ENCODE measurements around the gene ELMO3.

Gene ELMO3

DNA sequence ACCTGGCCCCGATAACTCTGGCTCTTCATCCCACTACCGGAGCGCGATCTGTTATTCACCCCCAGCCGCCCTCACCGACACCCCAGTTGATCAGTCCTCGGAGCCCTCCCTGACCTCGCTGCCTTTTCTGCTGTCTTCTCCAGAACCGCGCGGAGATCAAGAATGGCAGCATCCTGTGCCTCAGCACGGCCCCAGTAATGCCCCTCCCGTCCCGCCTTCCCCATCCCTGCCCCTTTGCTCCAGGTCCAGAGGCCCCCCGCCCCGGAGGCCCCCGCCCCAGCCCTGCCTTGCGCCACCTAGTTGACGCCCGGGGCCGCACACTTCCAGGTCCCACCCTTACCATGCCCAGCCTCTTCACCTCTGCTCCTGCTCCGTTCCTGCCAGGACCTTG lies 872 bp downstream of the ELMO3 start:
- DNase-seq: no peak

GRCh38 chr16:67200491-67200890 lies 1.6 kb downstream of the ELMO3 start:
- DNase-seq: no peak

DNA sequence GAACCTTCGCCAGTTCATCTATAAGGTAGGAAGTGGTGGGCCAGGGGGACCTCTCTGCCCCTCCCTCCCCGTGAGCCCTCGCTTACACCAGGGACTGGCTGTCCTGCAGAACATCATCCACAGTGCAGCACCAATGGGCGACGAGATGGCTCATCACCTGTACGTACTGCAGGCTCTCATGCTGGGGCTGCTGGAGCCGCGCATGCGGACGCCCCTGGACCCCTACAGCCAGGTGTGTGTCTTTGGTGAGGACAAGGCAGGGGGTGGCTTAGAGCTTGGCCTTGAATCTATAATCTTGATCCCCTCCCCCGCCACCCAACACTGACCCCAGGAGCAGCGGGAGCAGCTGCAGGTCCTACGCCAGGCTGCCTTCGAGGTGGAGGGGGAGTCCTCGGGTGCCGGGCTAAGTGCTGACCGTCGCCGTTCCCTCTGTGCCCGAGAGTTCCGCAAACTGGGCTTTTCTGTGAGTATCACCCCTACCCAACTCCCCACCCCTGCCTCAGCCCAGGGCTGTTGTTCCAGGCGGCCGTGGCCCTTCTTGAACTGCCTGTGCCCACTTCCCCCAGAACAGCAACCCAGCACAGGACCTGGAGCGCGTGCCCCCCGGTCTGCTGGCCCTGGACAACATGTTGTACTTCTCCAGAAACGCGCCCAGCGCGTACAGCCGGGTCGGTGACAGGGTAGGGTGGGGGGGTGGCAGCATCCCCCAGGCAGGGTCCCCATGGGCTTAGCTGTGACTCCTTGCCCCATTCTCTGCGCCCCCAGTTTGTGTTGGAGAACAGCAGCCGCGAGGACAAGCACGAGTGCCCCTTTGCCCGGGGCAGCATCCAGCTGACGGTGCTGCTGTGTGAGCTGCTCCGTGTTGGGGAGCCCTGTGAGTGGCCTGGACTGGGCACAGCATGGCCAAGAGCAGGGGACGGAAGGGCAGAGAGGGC lies 2.7 kb downstream of the ELMO3 start:
- DNase-seq: no peak

DNA sequence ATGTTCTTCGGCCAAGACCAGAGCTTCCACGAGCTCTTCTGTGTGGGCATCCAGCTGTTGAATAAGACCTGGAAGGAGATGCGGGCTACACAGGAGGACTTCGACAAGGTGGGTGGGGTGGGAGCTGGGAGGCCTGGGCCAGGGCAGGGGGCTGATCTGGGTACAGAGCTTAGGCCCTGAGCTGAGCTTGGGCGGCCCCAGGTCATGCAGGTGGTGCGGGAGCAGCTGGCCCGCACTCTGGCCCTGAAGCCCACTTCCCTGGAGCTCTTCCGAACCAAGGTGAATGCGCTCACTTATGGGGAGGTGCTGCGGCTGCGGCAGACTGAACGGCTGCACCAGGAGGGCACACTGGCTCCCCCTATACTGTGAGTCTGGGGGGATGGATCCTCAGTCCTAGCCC lies 3.5 kb downstream of the ELMO3 start:
- no peak for DNase-seq

DNA sequence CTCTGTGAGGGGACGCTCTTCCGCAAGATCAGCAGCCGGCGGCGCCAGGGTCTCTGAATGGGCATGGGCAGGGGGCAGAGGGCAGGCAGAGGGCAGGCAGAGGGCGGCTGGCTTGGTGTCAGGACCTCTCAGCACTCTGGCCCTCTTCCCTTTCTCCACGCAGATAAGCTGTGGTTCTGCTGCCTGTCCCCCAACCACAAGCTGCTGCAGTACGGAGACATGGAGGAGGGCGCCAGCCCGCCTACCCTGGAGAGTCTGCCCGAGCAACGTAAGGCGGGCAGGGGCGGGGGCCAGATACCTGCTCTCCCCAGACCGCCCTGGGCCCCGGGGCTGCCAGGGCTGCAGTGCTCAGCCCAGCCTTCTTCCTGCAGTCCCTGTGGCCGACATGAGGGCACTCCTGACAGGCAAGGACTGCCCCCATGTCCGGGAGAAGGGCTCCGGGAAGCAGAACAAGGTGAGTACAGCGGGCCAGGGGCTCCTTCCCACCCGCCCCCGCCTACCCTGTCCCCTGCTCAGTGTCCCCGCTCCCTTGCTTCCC lies 4.1 kb downstream of the ELMO3 start:
- DNase-seq: no peak

GRCh38 chr16:67204076-67204475 lies 5.1 kb downstream of the ELMO3 start:
- no peak for DNase-seq

GRCh38 chr16:67206129-67206837 lies 7.4 kb downstream of the ELMO3 start:
- DNase-seq: no peak

- no peak for DNase-seq
Observed at GRCh38 chr16:67206838-67207248, 7.9 kb downstream of the ELMO3 start.

GRCh38 chr16:67207249-67208091 lies 8.5 kb downstream of the ELMO3 start:
- DNase-seq: no peak

DNA sequence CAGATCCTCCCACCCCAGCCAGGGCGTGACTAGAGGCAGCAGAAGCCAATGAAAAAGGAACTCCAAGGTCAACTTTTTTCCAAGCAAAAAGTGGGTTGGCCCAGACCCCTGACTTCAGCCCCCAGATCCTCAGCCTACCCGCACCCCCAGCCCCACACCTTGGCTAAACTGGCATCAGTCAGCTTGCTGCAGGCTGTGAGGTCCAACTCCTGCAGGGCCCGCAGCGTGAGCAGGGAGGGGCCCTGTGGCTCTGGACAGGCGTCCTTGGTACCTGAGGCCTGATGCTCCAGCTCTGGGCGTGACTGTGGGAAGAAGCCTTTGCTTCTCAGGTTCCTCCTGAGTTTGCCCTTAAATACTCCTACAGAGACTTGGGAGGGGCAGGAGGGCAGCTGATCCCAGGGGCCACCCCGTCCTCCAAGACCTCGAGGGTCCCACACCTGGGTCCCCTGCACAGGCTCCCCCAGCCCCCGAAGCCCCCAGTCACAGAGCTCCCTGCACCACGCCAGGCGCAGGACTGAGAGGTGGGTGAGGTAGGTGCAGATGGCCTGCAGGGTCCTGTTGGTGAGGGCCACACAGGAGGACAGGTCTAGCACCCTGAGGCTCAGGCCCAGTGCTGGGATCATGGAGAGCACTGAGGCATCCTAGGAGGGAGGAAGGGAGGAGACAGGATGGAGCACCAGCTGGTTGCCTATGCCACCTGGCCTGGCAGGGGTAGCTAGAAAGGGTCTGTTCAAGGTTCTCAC lies 9.4 kb downstream of the ELMO3 start:
- no peak for DNase-seq

GRCh38 chr16:67209565-67209964 lies 10.6 kb downstream of the ELMO3 start:
- DNase-seq: no peak

DNA sequence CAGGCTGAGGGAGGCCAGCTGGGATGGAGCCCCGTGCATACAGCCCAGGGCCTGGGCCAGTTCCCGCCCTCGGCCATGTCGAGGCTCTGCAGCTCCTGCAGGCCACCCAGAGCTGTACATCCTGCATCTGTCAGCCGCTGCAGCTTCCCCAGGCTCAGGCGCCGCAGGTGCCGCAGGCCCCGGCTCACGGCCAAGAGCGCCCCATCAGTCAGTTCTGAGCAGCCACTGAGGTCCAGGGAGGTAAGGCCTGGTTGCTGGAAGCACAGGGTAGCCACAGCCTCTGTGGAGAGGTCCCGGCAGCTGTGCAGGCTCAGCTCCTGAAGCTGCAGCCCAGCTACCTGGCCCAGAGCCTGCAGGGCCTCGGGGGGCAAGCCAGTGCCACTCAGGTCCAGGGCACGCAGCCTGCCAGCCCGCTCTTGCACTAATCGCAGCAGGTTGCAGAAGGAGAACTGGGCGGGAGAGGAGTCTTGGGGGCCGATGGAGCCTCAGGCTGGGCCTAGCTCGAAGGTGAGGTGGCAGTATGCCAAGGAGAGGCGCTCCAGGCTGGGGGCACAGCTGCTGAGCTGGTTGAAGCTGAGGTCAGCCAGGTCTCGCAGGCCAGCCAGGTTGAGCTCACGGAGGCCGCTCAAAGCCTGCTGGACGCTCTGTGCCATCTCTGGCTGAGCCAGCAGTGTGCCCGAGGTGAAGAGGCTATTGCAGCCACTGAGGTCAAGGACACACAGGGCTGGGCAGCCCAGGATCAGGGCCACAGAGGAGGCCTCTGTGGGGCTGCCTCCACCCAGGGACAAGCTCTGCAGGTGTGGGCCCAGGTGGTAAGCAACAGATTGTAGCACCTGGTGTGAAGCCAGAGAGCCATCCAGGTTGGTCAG lies 11.4 kb downstream of the ELMO3 start:
- DNase-seq: no peak

DNA sequence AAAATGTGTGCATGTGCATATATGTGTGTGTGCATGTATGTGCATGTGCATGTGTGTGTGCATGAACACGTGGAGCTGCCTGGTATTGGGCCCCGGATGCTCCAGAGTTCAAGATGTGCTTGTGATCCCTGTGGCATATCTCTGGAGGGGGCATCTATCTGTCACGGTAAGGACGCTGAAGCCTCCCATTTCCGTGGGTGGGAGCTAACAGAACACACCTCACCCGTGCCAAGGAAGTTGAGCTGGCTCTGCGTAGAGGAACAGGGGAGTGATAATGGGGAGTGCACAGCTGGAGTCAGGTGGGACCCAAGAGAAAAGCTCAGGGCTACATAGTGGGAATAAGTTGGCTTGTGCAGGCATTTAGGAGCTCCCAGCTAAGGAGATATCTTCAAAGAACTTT lies 12.7 kb downstream of the ELMO3 start:
- DNase-seq: no peak

DNA sequence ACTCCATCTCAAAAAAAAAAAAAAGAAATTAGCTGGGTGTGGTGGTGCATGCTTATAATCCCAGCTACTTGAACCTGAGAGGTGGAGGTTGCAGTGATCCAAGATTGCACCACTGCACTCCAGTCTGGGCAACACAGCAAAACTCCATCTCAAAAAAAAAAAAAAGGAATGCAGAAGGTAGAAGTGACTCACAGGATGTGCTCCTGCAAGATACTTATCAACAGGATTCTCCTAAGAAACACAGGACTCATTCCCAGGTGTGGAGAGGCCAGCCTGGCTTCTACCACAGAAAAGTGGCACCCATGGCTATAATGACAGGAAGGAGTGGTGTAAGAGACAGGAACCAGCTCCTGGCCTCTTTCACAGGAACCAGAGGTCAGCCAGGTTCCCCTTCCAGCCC lies 13.8 kb downstream of the ELMO3 start:
- no peak for DNase-seq

- no peak for DNase-seq
Observed at GRCh38 chr16:67213197-67214019, 14.5 kb downstream of the ELMO3 start.

DNA sequence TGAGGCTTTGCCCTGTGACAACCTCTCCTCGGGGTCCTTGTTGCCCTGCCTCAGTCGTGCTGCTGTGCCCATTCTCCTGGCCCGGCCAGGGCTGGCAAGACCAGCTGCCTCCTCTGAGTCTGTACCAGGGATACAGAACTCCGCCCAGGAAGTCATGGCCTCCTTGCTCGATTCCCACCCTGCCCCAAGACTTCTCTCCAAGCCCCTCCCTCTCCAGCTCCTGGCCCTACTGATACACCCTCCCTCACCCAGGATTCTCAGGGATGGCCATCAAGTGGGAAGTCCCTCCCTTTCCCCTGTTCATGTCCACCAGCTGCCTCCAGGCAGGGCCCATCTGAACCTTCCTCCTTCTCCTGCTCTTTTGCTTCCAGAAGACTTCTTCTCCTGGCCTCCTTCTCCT lies 16.8 kb downstream of the ELMO3 start:
- DNase-seq: no peak

- no peak for DNase-seq
Observed at GRCh38 chr16:67216612-67217490, 17.9 kb downstream of the ELMO3 start.

DNA sequence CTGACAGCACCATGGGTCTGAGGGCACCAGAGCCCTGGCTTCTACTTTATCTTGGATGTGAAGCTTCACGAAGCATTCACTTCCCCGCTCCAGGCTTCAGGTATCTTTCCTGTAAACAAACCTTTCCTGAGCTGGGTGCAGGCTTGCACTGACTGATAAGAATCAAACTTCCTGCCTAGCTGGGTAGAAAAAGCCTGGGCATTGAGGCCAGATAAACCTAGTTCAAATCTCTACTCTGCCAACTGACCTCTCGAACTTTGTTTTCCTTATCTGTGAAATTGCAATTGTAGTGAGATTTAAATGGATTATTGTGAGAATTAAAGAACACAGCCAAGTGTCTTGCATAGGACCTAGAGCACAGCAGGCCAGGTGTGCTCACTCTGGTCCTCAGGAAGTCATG lies 25.1 kb downstream of the ELMO3 start:
- DNase-seq: no peak

- no peak for DNase-seq
Observed at GRCh38 chr16:67226295-67226803, 27.4 kb downstream of the ELMO3 start.

Data from 8988T (cell line).